ENCODE results near the gene TKT.

DNA sequence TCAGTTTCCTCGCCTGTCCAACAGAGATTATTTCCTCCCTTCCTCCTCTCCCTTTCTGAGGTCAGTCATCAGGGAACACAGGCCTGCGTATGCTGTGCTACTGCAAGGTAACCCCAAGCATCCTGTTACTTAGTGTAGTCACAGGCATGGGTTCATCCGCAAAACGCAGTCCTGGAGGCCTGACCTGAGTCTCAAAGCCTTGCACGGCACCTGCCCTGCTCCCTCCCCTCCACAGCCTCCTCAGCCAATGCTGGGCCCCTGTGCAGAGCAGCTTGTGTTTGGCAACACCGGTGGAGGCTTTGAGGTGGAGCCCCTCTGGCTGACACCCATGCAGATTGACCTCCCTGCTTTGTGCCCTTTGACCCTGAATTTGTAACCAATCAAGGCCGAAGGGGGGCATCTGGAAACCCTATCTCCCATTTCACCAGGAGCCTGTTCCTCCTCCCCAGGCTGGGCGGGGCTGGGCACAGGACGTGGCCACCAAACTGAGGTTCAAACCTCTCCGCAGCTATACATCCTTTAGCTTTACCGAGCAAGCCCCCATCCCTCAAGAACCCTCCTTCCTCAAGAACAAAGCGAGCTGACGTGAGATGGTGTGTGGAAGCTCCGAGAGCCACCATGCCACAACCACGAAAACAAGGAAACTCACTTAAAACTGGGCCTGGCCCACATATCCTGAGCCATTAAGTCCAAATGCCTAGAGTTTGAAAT, 21.5 kb downstream of the TKT start:
- no peak for TF ChIP-seq GATA2 (IDR thresholded peaks at IDR 0.05; ENCODE audit: low read depth, low read length)
- TF ChIP-seq GATA3 (IDR thresholded peaks at IDR 0.05; ENCODE audit: low read depth, low read length): no peak

Data from SH-SY5Y (cell line).